Endothelial cell of umbilical vein (primary cell): ENCODE results near the gene CYSLTR2.

Source experiments
- EZH2 ChIP-seq: IDR thresholded peaks from 2 replicates; pipeline ENCODE4 v1.6.1; 2012; ENCODE audit warnings: borderline replicate concordance, low read depth, mild to moderate bottlenecking, moderate library complexity, low read length, inconsistent platforms; ENCODE audit not compliant: severe bottlenecking
- FOS ChIP-seq: IDR thresholded peaks from 2 replicates; pipeline ENCODE4 v1.6.1; 2011; ENCODE audit warnings: mild to moderate bottlenecking, low read length, moderate library complexity, borderline replicate concordance; ENCODE audit not compliant: insufficient read depth
- POLR2A ChIP-seq: IDR thresholded peaks from 2 replicates; pipeline ENCODE4 v1.6.1; 2012; ENCODE audit warnings: low read depth, mild to moderate bottlenecking, control low read depth, low read length
- TF ChIP-seq, protein P1 (sequence below), 2 donors: IDR thresholded peaks; 1 replicate in 1 of 2; 2 replicates in 1 of 2; pipeline ENCODE4 v1.5.1; 2011; ENCODE audit warnings: low read length in 2 of 2, mild to moderate bottlenecking in 2 of 2, moderate library complexity in 2 of 2, control low read depth in 1 of 2, inconsistent platforms in 1 of 2, low read depth in 1 of 2; ENCODE audit not compliant: insufficient read depth in 1 of 2; ENCODE audit errors: extremely low read depth in 1 of 2

DNA sequence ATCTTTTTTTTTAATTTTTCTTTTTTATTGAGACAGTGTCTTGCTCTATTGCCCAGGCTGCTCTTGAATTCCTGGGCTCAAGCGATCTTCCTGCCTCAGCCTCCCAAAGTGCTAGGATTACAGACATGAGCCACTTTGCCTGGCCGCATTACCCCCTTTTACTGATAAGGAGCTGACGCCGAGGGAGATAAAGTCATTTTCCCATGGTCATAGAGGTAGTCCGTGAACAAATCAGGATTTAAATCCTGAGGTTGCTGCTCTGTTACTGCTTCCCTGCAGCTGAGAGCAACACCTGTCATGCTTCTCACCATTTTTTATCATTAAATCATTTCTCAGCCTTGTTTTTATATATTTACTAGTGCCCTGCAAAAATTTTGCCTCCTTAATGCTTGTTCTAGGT is 7.4 kb downstream of the CYSLTR2 start:
- TF ChIP-seq, protein P1, sequence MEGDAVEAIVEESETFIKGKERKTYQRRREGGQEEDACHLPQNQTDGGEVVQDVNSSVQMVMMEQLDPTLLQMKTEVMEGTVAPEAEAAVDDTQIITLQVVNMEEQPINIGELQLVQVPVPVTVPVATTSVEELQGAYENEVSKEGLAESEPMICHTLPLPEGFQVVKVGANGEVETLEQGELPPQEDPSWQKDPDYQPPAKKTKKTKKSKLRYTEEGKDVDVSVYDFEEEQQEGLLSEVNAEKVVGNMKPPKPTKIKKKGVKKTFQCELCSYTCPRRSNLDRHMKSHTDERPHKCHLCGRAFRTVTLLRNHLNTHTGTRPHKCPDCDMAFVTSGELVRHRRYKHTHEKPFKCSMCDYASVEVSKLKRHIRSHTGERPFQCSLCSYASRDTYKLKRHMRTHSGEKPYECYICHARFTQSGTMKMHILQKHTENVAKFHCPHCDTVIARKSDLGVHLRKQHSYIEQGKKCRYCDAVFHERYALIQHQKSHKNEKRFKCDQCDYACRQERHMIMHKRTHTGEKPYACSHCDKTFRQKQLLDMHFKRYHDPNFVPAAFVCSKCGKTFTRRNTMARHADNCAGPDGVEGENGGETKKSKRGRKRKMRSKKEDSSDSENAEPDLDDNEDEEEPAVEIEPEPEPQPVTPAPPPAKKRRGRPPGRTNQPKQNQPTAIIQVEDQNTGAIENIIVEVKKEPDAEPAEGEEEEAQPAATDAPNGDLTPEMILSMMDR (IDR thresholded peaks at IDR 0.05; ENCODE audit: extremely low read depth in 1 of 2, insufficient read depth in 1 of 2, low read depth in 1 of 2, low read length in 2 of 2) = no peak
- TF ChIP-seq EZH2 = no peak
- TF ChIP-seq POLR2A = no peak
- no peak for TF ChIP-seq FOS
